ENCODE results near the gene NARF. TPM values are rescaled to one million over a fixed set of nuclear protein-coding genes. Genes with fewer than 3 reads are reported as not detected.
A peak's percentile ranks its signal among the peaks of the same experiment; 100 is the strongest.
"Not testable (repeated sequence)": the region's sequence is repeated elsewhere in the genome, so short reads cannot be mapped to it uniquely, and the experiment has no call there.

NARF gene
- total and polyA plus RNA-seq, 4 experiments from 2014 or later, result 80.8 to 146 (median 88.5) TPM

DNA sequence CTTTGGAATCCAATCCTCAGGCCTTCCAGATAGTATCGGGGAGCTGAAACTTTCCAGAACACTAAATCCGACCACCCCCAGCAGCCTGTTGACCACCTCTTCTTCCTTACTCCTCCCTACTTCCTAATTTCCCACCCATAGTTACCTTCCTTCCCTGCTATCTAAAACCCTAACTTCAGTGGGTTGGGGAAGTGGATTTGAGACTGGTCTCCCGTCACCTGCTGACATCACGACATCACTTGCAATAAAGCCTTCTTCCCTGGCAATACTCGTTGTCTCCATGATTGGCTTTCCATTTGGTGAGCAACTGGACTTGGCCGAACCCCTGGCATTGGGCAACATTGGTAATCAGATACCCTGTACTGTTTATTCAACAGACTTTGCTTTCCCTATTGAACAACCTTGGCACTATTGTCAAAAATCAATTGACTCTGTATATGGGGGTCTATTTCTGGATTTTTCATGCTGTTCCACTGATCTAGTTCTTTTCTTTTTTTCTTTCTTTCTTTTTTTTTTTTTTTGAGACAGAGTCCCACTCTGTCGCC lies 49.2 kb downstream of the NARF start:
- H3K9me3 ChIP-seq (ENCODE audit: control insufficient read depth in 1 of 2, low read length in 2 of 2), result no peaks in the 10 kb centered on the region

GRCh38 chr17:82511642-82512041 lies 53.1 kb downstream of the NARF start:
- CTCF ChIA-PET (ENCODE audit: partially characterized antibody); H3K27me3 Mint-ChIP-seq; H3K9me3 ChIP-seq (ENCODE audit: control insufficient read depth in 1 of 2, low read length in 2 of 2); H3K27me3 ChIP-seq (ENCODE audit: insufficient read depth, low read length); POLR2A ChIA-PET (ENCODE audit: partially characterized antibody); intact Hi-C loops (cut with micrococcal nuclease); H3K36me3 ChIP-seq (ENCODE audit: insufficient read depth, low read length); H3K4me3 ChIP-seq (ENCODE audit: low read length in 2 of 2); H3K9me3 Mint-ChIP-seq; H3K4me1 Mint-ChIP-seq; H3K36me3 Mint-ChIP-seq; DNase-seq; H3K27ac ChIP-seq (ENCODE audit: low read depth, low read length); H3K4me1 ChIP-seq (ENCODE audit: insufficient read depth, low read length): not testable (repeated sequence)
- Mint-ChIP-seq H3K27ac (peak overlapping the region in 1 of 7 donors; percentile 42), H3K4me3 (peak overlapping the region in 3 of 8 donors; percentile 22 to 62 (median 32))

More for the DNA sequence above, 49.2 kb downstream of the NARF start:
- Mint-ChIP-seq H3K27me3 (no peaks in the 10 kb centered on the region), H3K9me3 (no peaks in the 10 kb centered on the region), H3K36me3 (no peaks in the 10 kb centered on the region), H3K4me3 (no peak overlapping the region), H3K4me1 (peaks cover 0 to 3% (median 1%) of the 10 kb centered on the region in 4 donors), H3K27ac (peak overlapping the region in 1 of 7 donors; percentile 62)
- DNase-seq, result no peak
- no peaks in the 10 kb centered on the region for H3K27me3 ChIP-seq (ENCODE audit: insufficient read depth, low read length)
- H3K4me3 ChIP-seq (ENCODE audit: low read length in 2 of 2), result no peak overlapping the region
- CTCF ChIA-PET (ENCODE audit: partially characterized antibody), result no interaction called here
- no peaks in the 10 kb centered on the region for H3K36me3 ChIP-seq (ENCODE audit: insufficient read depth, low read length)
- H3K27ac ChIP-seq (ENCODE audit: low read depth, low read length), result no peak overlapping the region
- H3K4me1 ChIP-seq (ENCODE audit: insufficient read depth, low read length), result no peaks in the 10 kb centered on the region
- intact Hi-C loops (cut with micrococcal nuclease), result no loop called here
- POLR2A ChIA-PET (ENCODE audit: partially characterized antibody), result no interaction called here

- ChIA-PET POLR2A (ENCODE audit: partially characterized antibody) (interaction anchor here (1.1 kb wide), 1 partner anchor 16 kb away, joined by 4 read pairs; no protein-coding TSS in a partner anchor), CTCF (ENCODE audit: partially characterized antibody) (interaction anchor here (0.9 kb wide), 1 partner anchor 17 kb away, joined by 3 read pairs; no protein-coding TSS in a partner anchor)
- H3K9me3 Mint-ChIP-seq; H3K9me3 ChIP-seq (ENCODE audit: control insufficient read depth in 1 of 2, low read length in 2 of 2); H3K27me3 ChIP-seq (ENCODE audit: insufficient read depth, low read length); H3K27ac Mint-ChIP-seq; H3K4me3 ChIP-seq (ENCODE audit: low read length in 2 of 2); H3K4me3 Mint-ChIP-seq; H3K36me3 ChIP-seq (ENCODE audit: insufficient read depth, low read length); H3K4me1 Mint-ChIP-seq; H3K27ac ChIP-seq (ENCODE audit: low read depth, low read length); DNase-seq; H3K27me3 Mint-ChIP-seq; H3K36me3 Mint-ChIP-seq; H3K4me1 ChIP-seq (ENCODE audit: insufficient read depth, low read length); intact Hi-C loops (cut with micrococcal nuclease): not testable (repeated sequence)
Measured at GRCh38 chr17:82513864-82514263, 55.3 kb downstream of the NARF start.

- H3K4me1 Mint-ChIP-seq, result peaks cover 10 to 19% (median 11%) of the 10 kb centered on the region in 4 donors
- ChIA-PET POLR2A (ENCODE audit: partially characterized antibody) (interaction anchor here (0.6 kb wide), 1 partner anchor 43 kb away, joined by 3 read pairs; no protein-coding TSS in a partner anchor), CTCF (ENCODE audit: partially characterized antibody) (interaction anchor here (0.7 kb wide), 1 partner anchor 14 kb away, joined by 4 read pairs; no protein-coding TSS in a partner anchor)
- H3K4me3 Mint-ChIP-seq, result no peak overlapping the region
- H3K36me3 ChIP-seq (ENCODE audit: insufficient read depth, low read length), result no peaks in the 10 kb centered on the region
- H3K9me3 Mint-ChIP-seq, result peaks cover 0 to 3% (median 0%) of the 10 kb centered on the region in 8 donors
- H3K4me3 ChIP-seq (ENCODE audit: low read length in 2 of 2), result no peak overlapping the region
- no peaks in the 10 kb centered on the region for H3K27me3 Mint-ChIP-seq
- no peak for DNase-seq
- no peak overlapping the region for H3K27ac ChIP-seq (ENCODE audit: low read depth, low read length)
- H3K9me3 ChIP-seq (ENCODE audit: control insufficient read depth in 1 of 2, low read length in 2 of 2), result no peaks in the 10 kb centered on the region
- no peaks in the 10 kb centered on the region for H3K27me3 ChIP-seq (ENCODE audit: insufficient read depth, low read length)
- peak overlapping the region in 2 of 7 donors; percentile 4 to 87 for H3K27ac Mint-ChIP-seq
- H3K36me3 Mint-ChIP-seq, result peaks cover 0 to 5% of the 10 kb centered on the region in 2 donors
- H3K4me1 ChIP-seq (ENCODE audit: insufficient read depth, low read length), result peaks cover 25% of the 10 kb centered on the region
- intact Hi-C loops (cut with micrococcal nuclease), result no loop called here
Measured at GRCh38 chr17:82517230-82517865, 58.8 kb downstream of the NARF start.

DNA sequence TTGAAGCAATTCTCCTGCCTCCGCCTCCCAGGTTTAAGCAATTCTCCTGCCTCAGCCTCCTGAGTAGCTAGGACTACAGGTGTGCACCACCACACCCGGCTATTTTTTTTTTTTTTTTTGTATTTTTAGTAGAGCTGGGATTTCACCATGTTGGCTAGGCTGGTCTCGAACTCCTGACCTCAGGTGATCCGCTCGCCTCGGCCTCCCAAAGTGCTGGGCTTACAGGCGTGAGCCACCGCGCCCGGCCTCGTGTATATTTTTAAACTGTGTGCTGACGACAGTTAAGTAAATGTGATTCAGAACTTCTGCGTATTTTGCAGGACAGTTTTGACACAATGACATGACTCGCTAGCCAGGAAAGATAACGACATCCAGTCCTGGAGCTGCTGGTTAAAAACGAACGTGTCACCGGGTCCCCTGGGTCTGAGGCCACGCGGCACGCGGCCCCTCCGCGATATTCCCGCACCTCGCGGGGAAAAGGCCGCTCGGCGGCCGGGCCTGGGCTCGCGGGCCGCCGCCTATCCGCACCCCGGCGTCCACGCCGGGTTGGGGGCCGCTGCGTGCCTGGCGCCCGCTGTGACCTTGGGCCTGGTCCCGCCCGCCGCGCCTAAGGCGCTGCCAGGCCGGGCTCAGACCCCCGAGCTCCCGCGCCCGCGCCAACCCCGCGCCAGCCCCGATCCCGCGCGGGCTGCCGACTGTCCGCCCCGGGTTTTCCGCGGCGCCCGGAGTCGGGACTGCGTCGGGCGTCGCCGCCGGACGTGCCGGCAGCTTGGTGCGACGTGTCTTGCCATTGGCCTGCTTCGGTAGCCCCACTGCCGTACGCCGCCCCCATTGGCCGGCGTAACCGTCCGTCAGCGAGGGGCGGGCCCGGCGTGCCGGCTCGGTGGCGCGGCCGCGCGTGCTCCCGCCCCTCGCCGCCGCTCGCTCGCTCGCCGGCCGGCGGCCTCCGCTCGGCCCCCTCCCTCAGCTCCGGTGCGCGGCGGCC lies 60.6 kb downstream of the NARF start, which contains the start of gene FOXK2:
Gene FOXK2, plus strand, starts transcription at position 907 of the 985 bp plus-strand sequence. CDS start 157 bp downstream, outside the sequence.
- peaks cover 0 to 3% (median 0%) of the 10 kb centered on the region in 8 donors for H3K9me3 Mint-ChIP-seq
- CTCF ChIA-PET (ENCODE audit: partially characterized antibody), result no interaction called here
- POLR2A ChIA-PET (ENCODE audit: partially characterized antibody), result interaction anchor here (0.6 to 2.8 kb wide), 18 partner anchors 10 to 1757 kb away, joined by 3 to 20 read pairs (median 4); partner anchors contain the start of genes NARF and WDR45B

DNA sequence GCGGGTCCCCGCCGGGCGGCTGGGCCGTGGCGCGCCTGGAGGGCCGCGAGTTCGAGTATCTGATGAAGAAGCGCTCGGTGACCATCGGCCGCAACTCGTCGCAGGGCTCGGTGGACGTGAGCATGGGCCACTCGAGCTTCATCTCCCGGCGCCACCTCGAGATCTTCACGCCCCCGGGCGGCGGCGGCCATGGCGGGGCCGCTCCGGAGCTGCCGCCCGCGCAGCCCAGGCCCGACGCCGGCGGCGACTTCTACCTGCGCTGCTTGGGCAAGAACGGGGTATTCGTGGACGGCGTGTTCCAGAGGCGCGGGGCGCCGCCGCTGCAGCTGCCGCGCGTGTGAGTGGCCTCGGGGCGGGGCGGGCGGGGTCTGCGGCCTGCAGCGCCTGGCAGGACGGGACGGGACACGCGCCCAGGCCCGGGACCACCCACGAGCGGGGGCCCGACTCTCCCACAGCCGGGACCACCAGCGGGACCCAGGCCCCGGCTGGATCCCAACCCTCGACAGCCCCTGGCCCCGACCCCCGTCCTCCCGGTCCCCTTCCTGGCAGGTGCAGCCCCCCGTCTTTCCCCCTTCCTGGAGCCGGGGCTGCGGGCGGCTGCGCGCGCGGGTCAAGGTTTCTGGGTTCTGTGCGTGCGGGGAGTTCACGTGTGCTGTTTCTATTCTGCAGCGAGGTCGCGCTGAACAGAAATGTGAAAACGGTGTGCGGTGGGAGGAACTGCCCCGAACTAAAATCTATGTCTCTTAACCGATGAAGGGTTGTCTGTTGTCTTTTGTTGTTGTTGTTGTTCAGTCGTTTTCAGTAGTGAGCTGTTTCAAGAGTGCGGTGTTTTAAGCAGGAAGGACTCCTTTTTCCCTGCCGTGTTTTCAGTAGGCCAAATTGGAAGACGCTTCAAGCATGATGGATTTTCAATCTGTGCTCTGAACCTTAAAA lies 61.7 kb downstream of the NARF start:
- Mint-ChIP-seq H3K27ac (peak overlapping the region; percentile 78 to 96 (median 90)), H3K4me3 (peak overlapping the region; percentile 86 to 99 (median 90)), H3K27me3 (no peaks in the 10 kb centered on the region), H3K9me3 (peaks cover 0 to 3% (median 0%) of the 10 kb centered on the region in 8 donors), H3K4me1 (peaks cover 21 to 40% (median 26%) of the 10 kb centered on the region in 4 donors), H3K36me3 (peaks cover 3 to 8% of the 10 kb centered on the region in 2 donors)
- DNase-seq, result peak; percentile 44 to 52 (median 45)
- Histone ChIP-seq H3K4me1 (ENCODE audit: insufficient read depth, low read length) (peaks cover 50% of the 10 kb centered on the region), H3K27ac (ENCODE audit: low read depth, low read length) (peak overlapping the region; percentile 42), H3K27me3 (ENCODE audit: insufficient read depth, low read length) (no peaks in the 10 kb centered on the region), H3K36me3 (ENCODE audit: insufficient read depth, low read length) (no peaks in the 10 kb centered on the region), H3K4me3 (ENCODE audit: low read length in 2 of 2) (peak overlapping the region; percentile 59 to 78), H3K9me3 (ENCODE audit: control insufficient read depth in 1 of 2, low read length in 2 of 2) (no peaks in the 10 kb centered on the region)
- ChIA-PET POLR2A (ENCODE audit: partially characterized antibody) (interaction anchor here (1.2 to 2.8 kb wide), 11 partner anchors 10 to 308 kb away, joined by 3 to 20 read pairs (median 8); partner anchors contain the start of genes NARF and WDR45B), CTCF (ENCODE audit: partially characterized antibody) (interaction anchor here (1.0 kb wide), 2 partner anchors 11 to 17 kb away, joined by 3 read pairs; no protein-coding TSS in a partner anchor)
- intact Hi-C loops (cut with micrococcal nuclease), result loop anchor here (1.0 kb wide), 2 partner anchors 23 to 62 kb away; partner anchors contain the start of gene NARF

More for the DNA sequence above, 60.6 kb downstream of the NARF start, which contains the start of gene FOXK2:
- Histone ChIP-seq H3K36me3 (ENCODE audit: insufficient read depth, low read length) (no peaks in the 10 kb centered on the region), H3K27ac (ENCODE audit: low read depth, low read length) (peak within 1 kb of the TSS; percentile 80), H3K4me3 (ENCODE audit: low read length in 2 of 2) (peak within 1 kb of the TSS; percentile 68 to 78), H3K27me3 (ENCODE audit: insufficient read depth, low read length) (no peaks in the 10 kb centered on the region), H3K4me1 (ENCODE audit: insufficient read depth, low read length) (peaks cover 42% of the 10 kb centered on the region), H3K9me3 (ENCODE audit: control insufficient read depth in 1 of 2, low read length in 2 of 2) (no peaks in the 10 kb centered on the region)
- DNase-seq, result peak; percentile 90 to 98 (median 95)
- Mint-ChIP-seq H3K36me3 (peaks cover 3 to 7% of the 10 kb centered on the region in 2 donors), H3K27ac (peak within 1 kb of the TSS; percentile 87 to 96 (median 91)), H3K4me1 (peaks cover 15 to 30% (median 21%) of the 10 kb centered on the region in 4 donors), H3K27me3 (no peaks in the 10 kb centered on the region), H3K4me3 (peak within 1 kb of the TSS; percentile 86 to 99 (median 90))
- intact Hi-C loops (cut with micrococcal nuclease), result loop anchor here (1.0 kb wide), 2 partner anchors 22 to 61 kb away; partner anchors contain the start of gene NARF

Data from CD4-positive, alpha-beta memory T cell (primary cell).